Left ventricle myocardium inferior (tissue), 1 donor: Measurements from ENCODE around the gene SPACA1. TPM values are rescaled to one million over a fixed set of nuclear protein-coding genes. Genes with fewer than 3 reads are reported as not detected.

Experiments
- DNase-seq: peaks from one replicate; pipeline ENCODE4 v3.0.0-alpha.2; 2020
- H3K27ac ChIP-seq: fragments of 200-600 bp; replicated peaks from 2 replicates; pipeline ENCODE4 v1.8.0; 2021
- H3K27me3 ChIP-seq: fragments of 200-600 bp; 2 replicates; pipeline ENCODE4 v1.8.0; 2021; ENCODE audit warnings: low read depth
- H3K36me3 ChIP-seq: fragments of 200-600 bp; 2 replicates; pipeline ENCODE4 v1.8.0; 2021
- H3K4me1 ChIP-seq: fragments of 200-600 bp; 2 replicates; pipeline ENCODE4 v1.8.0; 2021
- H3K4me3 ChIP-seq: fragments of 200-600 bp; 2 replicates; pipeline ENCODE4 v1.8.0; 2021; ENCODE audit warnings: mild to moderate bottlenecking, moderate library complexity
- H3K9me3 ChIP-seq: fragments of 200-600 bp; replicated peaks from 2 replicates; pipeline ENCODE4 v1.8.0; 2021
- intact Hi-C: fragments of 100-400 bp; cut with micrococcal nuclease; formaldehyde crosslinking; loops from one replicate; pipeline ENCODE4 v1.11.0; 2022
- total RNA-seq: library from RNA; stranded (reverse); fragmentation: NEBNext Ultra II Directional; extraction: Animal tissue kit (Norgen Biotek cat#: 25700); gene quantifications from one replicate; pipeline ENCODE4 v1.2.1, GENCODE V29; 2021
- TF ChIP-seq, protein P1 (sequence below): fragments of 200-600 bp; IDR thresholded peaks from 2 replicates; pipeline ENCODE4 v1.8.0; 2021; ENCODE audit warnings: antibody characterized with exemption, mild to moderate bottlenecking, borderline replicate concordance
- donor health status: DM: no; HTN: yes; CAD: no; lungs with severe emphysema.

SPACA1 gene
- total RNA-seq, 1 donor from 2014 or later, result not detected

DNA sequence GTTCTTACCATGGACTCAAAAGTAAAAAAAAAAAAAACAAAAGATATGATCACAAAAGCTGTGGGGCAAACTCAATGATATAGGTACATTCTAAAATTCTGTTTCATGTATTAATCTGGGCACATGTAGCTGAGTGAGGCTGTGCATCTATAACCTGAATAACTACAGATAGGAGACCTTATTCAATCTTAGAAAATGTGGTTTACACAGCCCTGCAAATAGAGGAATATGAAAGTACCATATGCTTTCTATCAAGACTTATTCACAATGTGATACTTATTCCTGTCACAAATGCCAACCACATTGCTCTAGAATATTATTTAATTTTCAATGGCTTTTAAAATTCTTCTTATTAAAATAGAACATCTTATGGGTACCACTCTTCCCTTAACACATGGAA, 3.1 kb upstream of the SPACA1 start:
- H3K36me3 ChIP-seq, result no peaks in the 10 kb centered on the region
- DNase-seq, result no peak
- peaks cover 8% of the 10 kb centered on the region for H3K9me3 ChIP-seq
- TF ChIP-seq, protein P1, sequence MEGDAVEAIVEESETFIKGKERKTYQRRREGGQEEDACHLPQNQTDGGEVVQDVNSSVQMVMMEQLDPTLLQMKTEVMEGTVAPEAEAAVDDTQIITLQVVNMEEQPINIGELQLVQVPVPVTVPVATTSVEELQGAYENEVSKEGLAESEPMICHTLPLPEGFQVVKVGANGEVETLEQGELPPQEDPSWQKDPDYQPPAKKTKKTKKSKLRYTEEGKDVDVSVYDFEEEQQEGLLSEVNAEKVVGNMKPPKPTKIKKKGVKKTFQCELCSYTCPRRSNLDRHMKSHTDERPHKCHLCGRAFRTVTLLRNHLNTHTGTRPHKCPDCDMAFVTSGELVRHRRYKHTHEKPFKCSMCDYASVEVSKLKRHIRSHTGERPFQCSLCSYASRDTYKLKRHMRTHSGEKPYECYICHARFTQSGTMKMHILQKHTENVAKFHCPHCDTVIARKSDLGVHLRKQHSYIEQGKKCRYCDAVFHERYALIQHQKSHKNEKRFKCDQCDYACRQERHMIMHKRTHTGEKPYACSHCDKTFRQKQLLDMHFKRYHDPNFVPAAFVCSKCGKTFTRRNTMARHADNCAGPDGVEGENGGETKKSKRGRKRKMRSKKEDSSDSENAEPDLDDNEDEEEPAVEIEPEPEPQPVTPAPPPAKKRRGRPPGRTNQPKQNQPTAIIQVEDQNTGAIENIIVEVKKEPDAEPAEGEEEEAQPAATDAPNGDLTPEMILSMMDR, result no peak
- H3K4me1 ChIP-seq, result no peaks in the 10 kb centered on the region
- intact Hi-C loops, result no loop called here
- H3K4me3 ChIP-seq, result no peak overlapping the region
- H3K27ac ChIP-seq, result no peak overlapping the region
- H3K27me3 ChIP-seq, result peaks cover 24% of the 10 kb centered on the region

GRCh38 chr6:88045521-88046136, 2.0 kb upstream of the SPACA1 start:
- intact Hi-C loops, result no loop called here
- H3K36me3 ChIP-seq, result no peaks in the 10 kb centered on the region
- no peak overlapping the region for H3K27ac ChIP-seq
- DNase-seq, result no peak
- H3K4me3 ChIP-seq, result no peak overlapping the region
- peaks cover 24% of the 10 kb centered on the region for H3K27me3 ChIP-seq
- H3K4me1 ChIP-seq, result no peaks in the 10 kb centered on the region
- peaks cover 8% of the 10 kb centered on the region for H3K9me3 ChIP-seq
- TF ChIP-seq, protein P1, result no peak

DNA sequence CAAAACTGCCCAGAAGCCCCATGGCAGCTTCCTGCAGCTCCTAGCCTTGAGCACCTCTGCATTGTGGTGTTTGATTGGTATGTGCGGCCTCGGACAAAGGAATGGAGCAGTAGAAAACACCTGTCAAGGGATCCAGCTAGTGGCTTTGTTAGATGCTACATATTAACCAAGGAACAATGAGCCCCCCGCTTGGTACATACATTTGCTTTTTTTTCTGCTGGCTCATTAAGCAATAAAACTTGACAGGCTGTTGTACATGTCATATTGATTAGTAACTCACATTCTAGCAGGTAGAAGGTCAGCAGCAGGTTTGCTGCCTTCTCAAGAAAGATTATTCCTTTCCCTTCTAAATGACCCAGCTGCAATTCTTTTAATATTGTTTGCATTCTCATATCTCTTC, 937 bp downstream of the SPACA1 start:
- no peak for DNase-seq
- H3K27me3 ChIP-seq, result peaks cover 24% of the 10 kb centered on the region
- H3K27ac ChIP-seq, result no peak overlapping the region
- intact Hi-C loops, result no loop called here
- no peaks in the 10 kb centered on the region for H3K4me1 ChIP-seq
- no peak overlapping the region for H3K4me3 ChIP-seq
- no peaks in the 10 kb centered on the region for H3K36me3 ChIP-seq
- H3K9me3 ChIP-seq, result peaks cover 8% of the 10 kb centered on the region
- TF ChIP-seq, protein P1, result no peak

DNA sequence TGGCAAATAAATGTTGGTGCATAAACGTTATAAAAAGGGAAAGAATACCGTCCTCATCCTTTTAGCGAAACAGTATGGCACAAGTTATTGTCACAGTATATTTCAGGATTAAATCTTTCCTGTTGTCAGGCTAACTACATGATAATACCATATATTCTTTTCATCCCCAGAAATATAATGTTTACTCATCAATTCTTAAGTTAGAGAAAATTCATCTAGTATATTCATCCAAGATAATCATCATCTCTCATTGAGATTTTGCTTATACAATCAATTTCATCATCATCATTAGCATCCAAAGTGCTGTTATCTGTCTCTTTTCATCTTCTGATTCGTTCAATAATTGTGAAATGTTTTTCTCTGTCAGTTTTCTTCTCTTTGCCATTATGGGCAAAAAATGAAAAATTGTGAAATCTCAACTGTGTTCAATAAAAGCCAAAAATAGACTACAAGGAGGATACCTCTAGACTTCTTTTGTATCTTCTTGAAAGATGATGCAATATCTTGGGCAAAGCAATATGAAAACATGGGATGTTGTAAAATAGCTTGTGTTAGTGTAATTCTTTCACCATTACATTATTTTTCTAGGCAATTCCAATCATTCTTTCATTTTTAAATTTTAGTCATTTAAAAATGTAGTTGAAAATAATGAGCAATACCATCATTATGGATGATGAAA, 2.6 kb downstream of the SPACA1 start:
- intact Hi-C loops, result no loop called here
- H3K4me1 ChIP-seq, result no peaks in the 10 kb centered on the region
- peaks cover 8% of the 10 kb centered on the region for H3K9me3 ChIP-seq
- no peak overlapping the region for H3K4me3 ChIP-seq
- DNase-seq, result no peak
- TF ChIP-seq, protein P1, result no peak
- H3K27ac ChIP-seq, result no peak overlapping the region
- H3K27me3 ChIP-seq, result peaks cover 24% of the 10 kb centered on the region
- H3K36me3 ChIP-seq, result no peaks in the 10 kb centered on the region

DNA sequence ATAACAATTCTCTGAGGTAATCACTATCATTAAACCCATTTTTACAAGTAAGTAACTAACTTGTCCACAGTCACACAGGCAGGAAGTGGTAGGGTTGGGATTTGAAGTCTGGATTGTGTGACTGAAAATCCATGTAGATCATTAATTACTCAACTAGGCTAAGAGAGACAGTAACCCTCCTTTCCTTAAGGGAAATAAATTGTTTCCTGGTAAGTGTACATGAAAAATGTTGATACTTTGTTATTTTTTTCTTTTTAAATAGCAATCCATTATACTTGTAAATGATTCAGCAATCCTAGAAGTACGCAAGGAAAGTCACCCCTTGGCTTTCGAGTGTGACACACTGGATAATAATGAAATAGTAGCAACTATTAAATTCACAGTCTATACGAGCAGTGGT, 11.6 kb downstream of the SPACA1 start:
- no peak overlapping the region for H3K27ac ChIP-seq
- no peaks in the 10 kb centered on the region for H3K36me3 ChIP-seq
- no peaks in the 10 kb centered on the region for H3K4me1 ChIP-seq
- H3K9me3 ChIP-seq, result no peaks in the 10 kb centered on the region
- H3K27me3 ChIP-seq, result no peaks in the 10 kb centered on the region
- DNase-seq, result no peak
- intact Hi-C loops, result no loop called here
- TF ChIP-seq, protein P1, result no peak
- no peak overlapping the region for H3K4me3 ChIP-seq
